HEK293T (cell line): ENCODE results near the gene C16orf46.

Experiments used
- ARNT ChIP-seq: fragments of 450-650 bp; IDR thresholded peaks from 2 replicates; pipeline ENCODE4 v1.6.1; 2017; ENCODE audit warnings: mild to moderate bottlenecking
- BHLHE40 ChIP-seq: fragments of 450-650 bp; IDR thresholded peaks from 2 replicates; pipeline ENCODE4 v1.6.1; 2016; ENCODE audit warnings: mild to moderate bottlenecking, moderate library complexity, borderline replicate concordance
- ELF4 ChIP-seq: fragments of 450-650 bp; IDR thresholded peaks from 2 replicates; pipeline ENCODE4 v1.6.1; 2017; ENCODE audit warnings: antibody characterized with exemption
- FOXM1 ChIP-seq: fragments of 450-650 bp; IDR thresholded peaks from 2 replicates; pipeline ENCODE4 v1.6.1; 2017; ENCODE audit warnings: mild to moderate bottlenecking, borderline replicate concordance
- HDGF ChIP-seq: fragments of 450-650 bp; IDR thresholded peaks from 2 replicates; pipeline ENCODE4 v1.6.1; 2017; ENCODE audit warnings: antibody characterized with exemption, borderline replicate concordance
- L3MBTL2 ChIP-seq: fragments of 450-650 bp; conservative IDR thresholded peaks from 2 replicates; pipeline ENCODE4 v1.6.1; 2016; ENCODE audit warnings: mild to moderate bottlenecking
- NFRKB ChIP-seq: fragments of 450-650 bp; IDR thresholded peaks from 2 replicates; pipeline ENCODE4 v1.6.1; 2016; ENCODE audit warnings: mild to moderate bottlenecking, moderate library complexity
- SP1 ChIP-seq: fragments of 450-650 bp; IDR thresholded peaks from 2 replicates; pipeline ENCODE4 v1.6.1; 2017
- SUZ12 ChIP-seq: fragments of 450-650 bp; IDR thresholded peaks from 2 replicates; pipeline ENCODE4 v1.6.1; 2016; ENCODE audit warnings: mild to moderate bottlenecking
- ZNF384 ChIP-seq: fragments of 450-650 bp; IDR thresholded peaks from 2 replicates; pipeline ENCODE4 v1.6.1; 2016

DNA sequence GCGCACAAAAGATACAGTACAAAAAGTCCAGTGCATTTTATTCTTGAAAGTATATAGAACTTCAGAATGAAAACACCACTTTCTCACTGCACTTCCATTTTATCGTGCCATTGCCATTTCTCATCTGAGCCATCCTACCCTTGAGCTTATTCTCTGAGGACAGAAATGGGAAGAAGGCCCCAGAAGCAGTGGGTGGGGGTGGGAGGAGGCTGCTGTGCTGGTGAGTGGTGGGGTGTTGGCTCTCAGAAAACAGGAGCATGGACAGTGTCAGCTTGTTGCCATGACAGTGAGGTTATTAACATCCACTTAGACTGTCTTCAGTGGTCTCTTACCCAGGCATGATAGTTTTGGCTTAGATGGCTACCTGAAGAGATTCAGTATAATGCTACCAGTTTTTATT is 36.9 kb downstream of the C16orf46 start:
- TF ChIP-seq HDGF: no peak
- TF ChIP-seq FOXM1: no peak
- TF ChIP-seq BHLHE40: no peak
- TF ChIP-seq ARNT: no peak
- TF ChIP-seq L3MBTL2: no peak
- TF ChIP-seq SP1: no peak
- no peak for TF ChIP-seq ELF4
- no peak for TF ChIP-seq SUZ12
- no peak for TF ChIP-seq NFRKB
- TF ChIP-seq ZNF384: no peak
